NOMO-1 treated with dmso at 0.1 percent for 144 hours (cell line): ENCODE data around the gene C17orf50.

Experiments used
- DNase-seq: peaks from one replicate; lab custom pipeline; 2025; ENCODE audit not compliant: unreplicated experiment; lab: John Stamatoyannopoulos, UW

C17orf50 gene

DNA sequence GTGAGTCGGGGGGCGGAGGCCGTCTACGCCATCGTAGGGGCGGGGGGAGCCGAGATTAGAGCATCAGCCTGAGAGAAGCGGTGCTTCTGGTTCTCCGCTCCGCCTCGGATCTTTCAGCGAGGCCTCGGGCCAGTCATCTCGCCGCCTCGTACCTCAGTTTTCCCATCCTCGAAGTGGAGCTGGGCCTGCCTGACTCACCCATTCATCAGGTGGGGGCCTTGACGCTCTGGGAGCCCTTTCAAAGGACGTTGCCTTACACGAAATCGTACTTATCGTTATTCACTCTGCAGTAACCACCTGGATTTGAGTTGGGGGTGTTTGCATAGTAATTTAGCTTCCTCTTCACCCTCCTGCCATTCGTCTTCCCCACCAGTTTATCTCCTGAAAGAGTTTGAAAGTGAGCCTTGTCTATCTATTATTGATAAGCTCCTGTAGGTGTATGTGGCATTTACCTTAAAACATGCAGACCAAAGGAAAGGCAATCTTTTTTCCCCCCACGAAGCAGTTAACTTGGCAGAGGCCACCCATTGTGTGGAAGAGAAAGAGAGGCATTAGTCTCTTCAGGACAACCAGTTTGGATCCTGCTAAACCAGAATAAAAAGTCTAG is 49.3 kb downstream of the C17orf50 start:
- no peak for DNase-seq

DNA sequence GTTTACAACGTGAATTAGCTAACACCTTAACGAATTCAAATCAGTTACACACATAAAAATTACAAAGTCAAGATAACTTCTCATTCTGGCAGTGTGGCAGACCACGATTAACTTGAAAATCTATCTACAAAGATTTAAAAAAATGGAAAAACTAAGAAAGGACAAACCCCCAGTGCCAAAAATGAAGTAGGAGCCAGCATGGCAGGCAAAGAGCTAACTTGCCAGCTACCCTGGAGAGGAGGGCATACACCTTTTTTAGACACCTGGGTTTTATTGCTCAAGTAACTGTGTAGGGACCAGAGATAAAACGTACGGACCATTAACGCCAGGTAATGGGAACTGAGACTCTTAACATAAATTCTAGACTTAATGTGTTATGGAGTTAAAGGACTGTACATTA is 51.1 kb downstream of the C17orf50 start:
- no peak for DNase-seq

DNA sequence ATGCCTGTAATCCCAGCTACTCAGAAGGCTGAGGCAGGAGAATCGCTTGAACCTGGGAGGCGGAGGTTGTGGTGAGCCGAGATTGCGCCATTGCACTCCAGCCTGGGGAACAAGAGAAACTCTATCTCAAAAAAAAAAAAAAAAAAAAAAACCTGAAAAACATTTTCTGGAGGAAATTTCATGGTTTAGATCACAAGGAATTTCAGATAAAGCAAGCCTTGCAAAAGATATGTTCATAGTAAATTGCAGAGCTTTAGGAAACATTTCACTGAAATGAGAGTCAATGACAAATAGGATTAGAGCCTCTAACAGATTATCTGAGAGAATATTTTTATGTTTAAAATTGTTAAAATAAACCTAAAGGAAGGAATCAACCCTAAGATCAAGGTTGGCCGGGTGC is 51.8 kb downstream of the C17orf50 start:
- DNase-seq = no peak
